GM12878 (cell line): ENCODE results near the gene DCAF17. TPM values are rescaled to one million over a fixed set of nuclear protein-coding genes. Genes with fewer than 3 reads are reported as not detected.

Source experiments
- BRCA1 ChIP-seq: IDR thresholded peaks from 2 replicates; pipeline ENCODE4 v1.6.1; 2011; ENCODE audit warnings: low read depth, low read length, improper control_type of control experiment
- CBFB ChIP-seq: IDR thresholded peaks from 2 replicates; pipeline ENCODE4 v1.6.1; 2016; ENCODE audit warnings: antibody characterized with exemption, low read depth
- CREB1 ChIP-seq: IDR thresholded peaks from 2 replicates; pipeline ENCODE4 v1.6.1; 2012; ENCODE audit warnings: low read depth, mild to moderate bottlenecking, inconsistent platforms
- EZH2 ChIP-seq: IDR thresholded peaks from 2 replicates; pipeline ENCODE4 v1.6.1; 2012; ENCODE audit warnings: low read depth, mild to moderate bottlenecking, control low read depth, inconsistent platforms, low read length, borderline replicate concordance; ENCODE audit not compliant: control insufficient read depth
- FOXM1 ChIP-seq: IDR thresholded peaks from 2 replicates; pipeline ENCODE4 v1.6.1; 2012; ENCODE audit warnings: low read depth, mild to moderate bottlenecking, inconsistent platforms, low read length, moderate library complexity
- IKZF1 ChIP-seq: fragments of 450-650 bp; conservative IDR thresholded peaks from 2 replicates; pipeline ENCODE4 v1.6.1; 2017; ENCODE audit warnings: antibody characterized with exemption, mild to moderate bottlenecking
- KDM1A ChIP-seq: fragments of 200-600 bp; sonication (generic); IDR thresholded peaks from 2 replicates; pipeline ENCODE4 v1.6.1; 2016; ENCODE audit warnings: borderline replicate concordance
- LARP7 ChIP-seq: fragments of 450-650 bp; IDR thresholded peaks from 2 replicates; pipeline ENCODE4 v1.6.1; 2017; ENCODE audit warnings: mild to moderate bottlenecking
- MEF2B ChIP-seq: fragments of 450-650 bp; IDR thresholded peaks from 2 replicates; pipeline ENCODE4 v1.6.1; 2018; ENCODE audit warnings: mild to moderate bottlenecking, moderate library complexity; ENCODE audit not compliant: partially characterized antibody, poor library complexity, severe bottlenecking
- MTA2 ChIP-seq: fragments of 450-650 bp; IDR thresholded peaks from 2 replicates; pipeline ENCODE4 v1.6.1; 2016; ENCODE audit warnings: low read depth, mild to moderate bottlenecking, moderate library complexity
- NFIC ChIP-seq: IDR thresholded peaks from 2 replicates; pipeline ENCODE4 v1.6.1; 2012; ENCODE audit warnings: low read depth, mild to moderate bottlenecking, inconsistent platforms, low read length, moderate library complexity
- PAX8 ChIP-seq: fragments of 450-650 bp; IDR thresholded peaks from 2 replicates; pipeline ENCODE4 v1.6.1; 2017; ENCODE audit warnings: mild to moderate bottlenecking, moderate library complexity
- RBBP5 ChIP-seq: fragments of 200-600 bp; sonication (generic); conservative IDR thresholded peaks from 2 replicates; pipeline ENCODE4 v1.6.1; 2016
- SUPT20H ChIP-seq: IDR thresholded peaks from 2 replicates; pipeline ENCODE4 v1.6.1; 2011; ENCODE audit warnings: low read depth, mild to moderate bottlenecking, low read length, moderate library complexity, borderline replicate concordance; ENCODE audit not compliant: control insufficient read depth
- TCF12 ChIP-seq: IDR thresholded peaks from 2 replicates; pipeline ENCODE4 v1.6.1; 2011; ENCODE audit warnings: low read depth, mild to moderate bottlenecking, low read length
- YY1 ChIP-seq: IDR thresholded peaks from 2 replicates; pipeline ENCODE4 v1.6.1; 2011; ENCODE audit warnings: low read depth, mild to moderate bottlenecking, low read length
- polyA plus RNA-seq, 11 experiments: library from polyadenylated mRNA; depleted of rRNA in 4 of 11; unstranded in 6 of 11; stranded (reverse) in 5 of 11; fragments of >200 nt; fragmentation: Nextera tagmentation in 4 of 11; fragmentation: Illumina TruSeq in 1 of 11; extraction: Ambion mirVana in 4 of 11; extraction: Trizol in 1 of 11; gene quantifications; 1 replicate in 1 of 11; 2 replicates in 10 of 11; pipeline versions ENCODE4 v1.2.1 to v1.2.3, GENCODE V29; 2011 to 2016; ENCODE audit warnings: inconsistent platforms in 2 of 11, missing spikeins in 2 of 11, low read depth in 1 of 11
- total RNA-seq, 4 experiments: library from RNA; depleted of rRNA in 3 of 4; stranded (reverse); fragments of >200 nt in 3 of 4; fragmentation: Illumina TruSeq in 1 of 4; extraction: Trizol in 1 of 4; gene quantifications; 2 replicates each; pipeline versions ENCODE4 v1.2.1 to v1.2.3, GENCODE V29; 2013 to 2021
- TF ChIP-seq, protein P1 (sequence below): IDR thresholded peaks from 2 replicates; pipeline ENCODE4 v1.6.1; 2011; ENCODE audit warnings: borderline replicate concordance, low read depth, mild to moderate bottlenecking, moderate library complexity, mixed read lengths, low read length; ENCODE audit not compliant: insufficient read depth; ENCODE audit errors: extremely low read length
- TF ChIP-seq, protein P2 (sequence below): fragments of 450-650 bp; conservative IDR thresholded peaks from 2 replicates; pipeline ENCODE4 v1.6.1; 2017; ENCODE audit warnings: mild to moderate bottlenecking, moderate library complexity
- TF ChIP-seq, protein P3 (sequence below): fragments of 450-650 bp; formaldehyde crosslinking; IDR thresholded peaks from 2 replicates; pipeline ENCODE4 v1.4.0; 2022; ENCODE audit warnings: mild to moderate bottlenecking, moderate library complexity
- TF ChIP-seq, protein P4 (sequence below): fragments of 450-650 bp; IDR thresholded peaks from 2 replicates; pipeline ENCODE4 v1.6.1; 2017; ENCODE audit warnings: low read depth, mild to moderate bottlenecking, moderate library complexity
- TF ChIP-seq, protein P5 (sequence below): fragments of 450-650 bp; IDR thresholded peaks from 2 replicates; pipeline ENCODE4 v1.6.1; 2017; ENCODE audit warnings: mild to moderate bottlenecking, low read depth, inconsistent platforms; ENCODE audit not compliant: poor library complexity, severe bottlenecking

Gene DCAF17
- total and polyA plus RNA-seq, 10 of the 15 experiments (the other 5 are each of a cell fraction or from before 2014, with no cell fraction given), result 5.2 to 32.9 (median 23.4) TPM

DNA sequence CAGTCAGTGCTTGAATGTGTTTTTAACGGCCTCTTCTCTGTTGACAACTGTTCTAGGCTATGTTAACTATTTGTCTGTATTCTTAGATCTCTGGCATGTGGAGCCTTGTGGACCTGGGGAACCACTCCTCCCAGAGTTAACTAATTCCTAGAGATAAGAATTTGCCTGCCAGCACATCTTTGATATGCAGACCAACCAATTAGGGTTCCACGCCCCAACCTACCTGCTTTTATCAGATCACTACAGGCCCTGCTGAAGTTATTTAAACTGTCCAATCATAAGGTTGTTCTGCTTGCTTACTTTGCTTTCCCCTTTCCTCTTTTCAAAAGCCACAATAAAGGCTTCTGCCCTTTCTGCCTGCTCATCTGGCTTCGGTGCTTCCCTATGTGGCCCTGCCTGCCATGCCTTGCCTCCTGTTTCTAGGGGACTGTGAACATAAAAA lies 79.7 kb downstream of the DCAF17 start (continued):
- TF ChIP-seq, protein P1, sequence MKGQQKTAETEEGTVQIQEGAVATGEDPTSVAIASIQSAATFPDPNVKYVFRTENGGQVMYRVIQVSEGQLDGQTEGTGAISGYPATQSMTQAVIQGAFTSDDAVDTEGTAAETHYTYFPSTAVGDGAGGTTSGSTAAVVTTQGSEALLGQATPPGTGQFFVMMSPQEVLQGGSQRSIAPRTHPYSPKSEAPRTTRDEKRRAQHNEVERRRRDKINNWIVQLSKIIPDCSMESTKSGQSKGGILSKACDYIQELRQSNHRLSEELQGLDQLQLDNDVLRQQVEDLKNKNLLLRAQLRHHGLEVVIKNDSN, result no peak
- TF ChIP-seq BRCA1 (no peak), MEF2B (no peak), KDM1A (no peak), SUPT20H (no peak), PAX8 (no peak), LARP7 (no peak), CREB1 (no peak), CBFB (0 out of 2 replicates have a peak, but pooled peaks have one; percentile 40), RBBP5 (no peak), FOXM1 (peak; percentile 86), YY1 (0 out of 2 replicates have a peak, but pooled peaks have one; percentile 29), NFIC (peak; percentile 51; the same call in 1 of the 2 replicates), EZH2 (no peak), IKZF1 (peak; percentile 73), MTA2 (peak; percentile 71; the same call in 1 of the 2 replicates), TCF12 (0 out of 2 replicates have a peak, but pooled peaks have one; percentile 16)
- TF ChIP-seq, protein P2, sequence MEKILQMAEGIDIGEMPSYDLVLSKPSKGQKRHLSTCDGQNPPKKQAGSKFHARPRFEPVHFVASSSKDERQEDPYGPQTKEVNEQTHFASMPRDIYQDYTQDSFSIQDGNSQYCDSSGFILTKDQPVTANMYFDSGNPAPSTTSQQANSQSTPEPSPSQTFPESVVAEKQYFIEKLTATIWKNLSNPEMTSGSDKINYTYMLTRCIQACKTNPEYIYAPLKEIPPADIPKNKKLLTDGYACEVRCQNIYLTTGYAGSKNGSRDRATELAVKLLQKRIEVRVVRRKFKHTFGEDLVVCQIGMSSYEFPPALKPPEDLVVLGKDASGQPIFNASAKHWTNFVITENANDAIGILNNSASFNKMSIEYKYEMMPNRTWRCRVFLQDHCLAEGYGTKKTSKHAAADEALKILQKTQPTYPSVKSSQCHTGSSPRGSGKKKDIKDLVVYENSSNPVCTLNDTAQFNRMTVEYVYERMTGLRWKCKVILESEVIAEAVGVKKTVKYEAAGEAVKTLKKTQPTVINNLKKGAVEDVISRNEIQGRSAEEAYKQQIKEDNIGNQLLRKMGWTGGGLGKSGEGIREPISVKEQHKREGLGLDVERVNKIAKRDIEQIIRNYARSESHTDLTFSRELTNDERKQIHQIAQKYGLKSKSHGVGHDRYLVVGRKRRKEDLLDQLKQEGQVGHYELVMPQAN, result no peak
- TF ChIP-seq, protein P3, sequence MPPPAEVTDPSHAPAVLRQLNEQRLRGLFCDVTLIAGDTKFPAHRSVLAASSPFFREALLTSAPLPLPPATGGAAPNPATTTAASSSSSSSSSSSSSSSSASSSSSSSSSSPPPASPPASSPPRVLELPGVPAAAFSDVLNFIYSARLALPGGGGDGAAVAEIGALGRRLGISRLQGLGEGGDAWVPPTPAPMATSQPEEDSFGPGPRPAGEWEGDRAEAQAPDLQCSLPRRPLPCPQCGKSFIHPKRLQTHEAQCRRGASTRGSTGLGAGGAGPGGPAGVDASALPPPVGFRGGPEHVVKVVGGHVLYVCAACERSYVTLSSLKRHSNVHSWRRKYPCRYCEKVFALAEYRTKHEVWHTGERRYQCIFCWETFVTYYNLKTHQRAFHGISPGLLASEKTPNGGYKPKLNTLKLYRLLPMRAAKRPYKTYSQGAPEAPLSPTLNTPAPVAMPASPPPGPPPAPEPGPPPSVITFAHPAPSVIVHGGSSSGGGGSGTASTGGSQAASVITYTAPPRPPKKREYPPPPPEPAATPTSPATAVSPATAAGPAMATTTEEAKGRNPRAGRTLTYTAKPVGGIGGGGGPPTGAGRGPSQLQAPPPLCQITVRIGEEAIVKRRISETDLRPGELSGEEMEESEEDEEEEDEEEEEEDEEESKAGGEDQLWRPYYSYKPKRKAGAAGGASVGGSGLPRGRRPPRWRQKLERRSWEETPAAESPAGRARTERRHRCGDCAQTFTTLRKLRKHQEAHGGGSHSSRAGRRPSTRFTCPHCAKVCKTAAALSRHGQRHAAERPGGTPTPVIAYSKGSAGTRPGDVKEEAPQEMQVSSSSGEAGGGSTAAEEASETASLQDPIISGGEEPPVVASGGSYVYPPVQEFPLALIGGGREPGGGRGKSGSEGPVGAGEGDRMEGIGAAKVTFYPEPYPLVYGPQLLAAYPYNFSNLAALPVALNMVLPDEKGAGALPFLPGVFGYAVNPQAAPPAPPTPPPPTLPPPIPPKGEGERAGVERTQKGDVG (CRISPR knock-in tag), result no peak
- TF ChIP-seq, protein P4, sequence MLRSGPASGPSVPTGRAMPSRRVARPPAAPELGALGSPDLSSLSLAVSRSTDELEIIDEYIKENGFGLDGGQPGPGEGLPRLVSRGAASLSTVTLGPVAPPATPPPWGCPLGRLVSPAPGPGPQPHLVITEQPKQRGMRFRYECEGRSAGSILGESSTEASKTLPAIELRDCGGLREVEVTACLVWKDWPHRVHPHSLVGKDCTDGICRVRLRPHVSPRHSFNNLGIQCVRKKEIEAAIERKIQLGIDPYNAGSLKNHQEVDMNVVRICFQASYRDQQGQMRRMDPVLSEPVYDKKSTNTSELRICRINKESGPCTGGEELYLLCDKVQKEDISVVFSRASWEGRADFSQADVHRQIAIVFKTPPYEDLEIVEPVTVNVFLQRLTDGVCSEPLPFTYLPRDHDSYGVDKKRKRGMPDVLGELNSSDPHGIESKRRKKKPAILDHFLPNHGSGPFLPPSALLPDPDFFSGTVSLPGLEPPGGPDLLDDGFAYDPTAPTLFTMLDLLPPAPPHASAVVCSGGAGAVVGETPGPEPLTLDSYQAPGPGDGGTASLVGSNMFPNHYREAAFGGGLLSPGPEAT, result peak; percentile 89
- TF ChIP-seq, protein P5, sequence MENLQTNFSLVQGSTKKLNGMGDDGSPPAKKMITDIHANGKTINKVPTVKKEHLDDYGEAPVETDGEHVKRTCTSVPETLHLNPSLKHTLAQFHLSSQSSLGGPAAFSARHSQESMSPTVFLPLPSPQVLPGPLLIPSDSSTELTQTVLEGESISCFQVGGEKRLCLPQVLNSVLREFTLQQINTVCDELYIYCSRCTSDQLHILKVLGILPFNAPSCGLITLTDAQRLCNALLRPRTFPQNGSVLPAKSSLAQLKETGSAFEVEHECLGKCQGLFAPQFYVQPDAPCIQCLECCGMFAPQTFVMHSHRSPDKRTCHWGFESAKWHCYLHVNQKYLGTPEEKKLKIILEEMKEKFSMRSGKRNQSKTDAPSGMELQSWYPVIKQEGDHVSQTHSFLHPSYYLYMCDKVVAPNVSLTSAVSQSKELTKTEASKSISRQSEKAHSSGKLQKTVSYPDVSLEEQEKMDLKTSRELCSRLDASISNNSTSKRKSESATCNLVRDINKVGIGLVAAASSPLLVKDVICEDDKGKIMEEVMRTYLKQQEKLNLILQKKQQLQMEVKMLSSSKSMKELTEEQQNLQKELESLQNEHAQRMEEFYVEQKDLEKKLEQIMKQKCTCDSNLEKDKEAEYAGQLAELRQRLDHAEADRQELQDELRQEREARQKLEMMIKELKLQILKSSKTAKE, result no peak
